ENCODE measurements around the gene TCP1.
"Not testable (repeated sequence)": the region's sequence is repeated elsewhere in the genome, so short reads cannot be mapped to it uniquely, and the experiment has no call there.

The TCP1 gene

GRCh38 chr6:159817951-159818739, 28.7 kb upstream of the TCP1 start:
- H3K9me3 ChIP-seq (ENCODE audit: control insufficient read depth, low read length), result no peaks in the 10 kb centered on the region
- peaks cover 4% of the 10 kb centered on the region for H3K4me1 ChIP-seq (ENCODE audit: control insufficient read depth, insufficient read depth, low read length, poor library complexity, severe bottlenecking)
- no peak overlapping the region for H3K27ac ChIP-seq (ENCODE audit: insufficient read depth, low read length, poor library complexity, severe bottlenecking)
- no peak for DNase-seq
- H3K4me3 ChIP-seq (ENCODE audit: insufficient read depth, low read depth, low read length, poor library complexity, severe bottlenecking), result no peak overlapping the region
- no peaks in the 10 kb centered on the region for H3K27me3 ChIP-seq (replicated peaks; ENCODE audit: control insufficient read depth, insufficient read depth, low read length, poor library complexity, severe bottlenecking)
- no peaks in the 10 kb centered on the region for H3K36me3 ChIP-seq (ENCODE audit: control insufficient read depth, insufficient read depth, low read length)

GRCh38 chr6:159816775-159817174, 27.4 kb upstream of the TCP1 start:
- H3K36me3 ChIP-seq (ENCODE audit: control insufficient read depth, insufficient read depth, low read length); DNase-seq; H3K4me3 ChIP-seq (ENCODE audit: insufficient read depth, low read depth, low read length, poor library complexity, severe bottlenecking); H3K4me1 ChIP-seq (ENCODE audit: control insufficient read depth, insufficient read depth, low read length, poor library complexity, severe bottlenecking); H3K27me3 ChIP-seq (replicated peaks; ENCODE audit: control insufficient read depth, insufficient read depth, low read length, poor library complexity, severe bottlenecking); H3K9me3 ChIP-seq (ENCODE audit: control insufficient read depth, low read length); H3K27ac ChIP-seq (ENCODE audit: insufficient read depth, low read length, poor library complexity, severe bottlenecking): not testable (repeated sequence)

GRCh38 chr6:159815410-159815809, 26.0 kb upstream of the TCP1 start:
- no peak for DNase-seq
- no peaks in the 10 kb centered on the region for H3K9me3 ChIP-seq (ENCODE audit: control insufficient read depth, low read length)
- no peaks in the 10 kb centered on the region for H3K27me3 ChIP-seq (replicated peaks; ENCODE audit: control insufficient read depth, insufficient read depth, low read length, poor library complexity, severe bottlenecking)
- no peaks in the 10 kb centered on the region for H3K36me3 ChIP-seq (ENCODE audit: control insufficient read depth, insufficient read depth, low read length)
- no peak overlapping the region for H3K4me3 ChIP-seq (ENCODE audit: insufficient read depth, low read depth, low read length, poor library complexity, severe bottlenecking)
- H3K27ac ChIP-seq (ENCODE audit: insufficient read depth, low read length, poor library complexity, severe bottlenecking), result no peak overlapping the region
- peaks cover 4% of the 10 kb centered on the region for H3K4me1 ChIP-seq (ENCODE audit: control insufficient read depth, insufficient read depth, low read length, poor library complexity, severe bottlenecking)

- Histone ChIP-seq H3K27ac (ENCODE audit: insufficient read depth, low read length, poor library complexity, severe bottlenecking) (no peak overlapping the region), H3K4me3 (ENCODE audit: insufficient read depth, low read depth, low read length, poor library complexity, severe bottlenecking) (no peak overlapping the region), H3K27me3 (replicated peaks; ENCODE audit: control insufficient read depth, insufficient read depth, low read length, poor library complexity, severe bottlenecking) (no peaks in the 10 kb centered on the region), H3K36me3 (ENCODE audit: control insufficient read depth, insufficient read depth, low read length) (no peaks in the 10 kb centered on the region), H3K9me3 (ENCODE audit: control insufficient read depth, low read length) (no peaks in the 10 kb centered on the region), H3K4me1 (ENCODE audit: control insufficient read depth, insufficient read depth, low read length, poor library complexity, severe bottlenecking) (no peaks in the 10 kb centered on the region)
- DNase-seq, result no peak
Measured at GRCh38 chr6:159813781-159814180, 24.4 kb upstream of the TCP1 start.

GRCh38 chr6:159809149-159809548, 19.7 kb upstream of the TCP1 start:
- Histone ChIP-seq H3K9me3 (ENCODE audit: control insufficient read depth, low read length) (no peaks in the 10 kb centered on the region), H3K4me1 (ENCODE audit: control insufficient read depth, insufficient read depth, low read length, poor library complexity, severe bottlenecking) (no peaks in the 10 kb centered on the region), H3K27me3 (replicated peaks; ENCODE audit: control insufficient read depth, insufficient read depth, low read length, poor library complexity, severe bottlenecking) (no peaks in the 10 kb centered on the region), H3K4me3 (ENCODE audit: insufficient read depth, low read depth, low read length, poor library complexity, severe bottlenecking) (no peak overlapping the region), H3K36me3 (ENCODE audit: control insufficient read depth, insufficient read depth, low read length) (no peaks in the 10 kb centered on the region), H3K27ac (ENCODE audit: insufficient read depth, low read length, poor library complexity, severe bottlenecking) (no peak overlapping the region)
- DNase-seq, result no peak

- H3K27me3 ChIP-seq (replicated peaks; ENCODE audit: control insufficient read depth, insufficient read depth, low read length, poor library complexity, severe bottlenecking), result no peaks in the 10 kb centered on the region
- H3K4me3 ChIP-seq (ENCODE audit: insufficient read depth, low read depth, low read length, poor library complexity, severe bottlenecking), result no peak overlapping the region
- no peaks in the 10 kb centered on the region for H3K9me3 ChIP-seq (ENCODE audit: control insufficient read depth, low read length)
- no peaks in the 10 kb centered on the region for H3K4me1 ChIP-seq (ENCODE audit: control insufficient read depth, insufficient read depth, low read length, poor library complexity, severe bottlenecking)
- no peak for DNase-seq
- H3K27ac ChIP-seq (ENCODE audit: insufficient read depth, low read length, poor library complexity, severe bottlenecking), result no peak overlapping the region
- no peaks in the 10 kb centered on the region for H3K36me3 ChIP-seq (ENCODE audit: control insufficient read depth, insufficient read depth, low read length)
Measured at GRCh38 chr6:159808647-159809046, 19.2 kb upstream of the TCP1 start.

- no peaks in the 10 kb centered on the region for H3K9me3 ChIP-seq (ENCODE audit: control insufficient read depth, low read length)
- H3K4me1 ChIP-seq (ENCODE audit: control insufficient read depth, insufficient read depth, low read length, poor library complexity, severe bottlenecking), result no peaks in the 10 kb centered on the region
- DNase-seq, result no peak
- H3K4me3 ChIP-seq (ENCODE audit: insufficient read depth, low read depth, low read length, poor library complexity, severe bottlenecking), result no peak overlapping the region
- no peaks in the 10 kb centered on the region for H3K36me3 ChIP-seq (ENCODE audit: control insufficient read depth, insufficient read depth, low read length)
- H3K27ac ChIP-seq (ENCODE audit: insufficient read depth, low read length, poor library complexity, severe bottlenecking), result no peak overlapping the region
- no peaks in the 10 kb centered on the region for H3K27me3 ChIP-seq (replicated peaks; ENCODE audit: control insufficient read depth, insufficient read depth, low read length, poor library complexity, severe bottlenecking)
Measured at GRCh38 chr6:159807150-159807858, 17.9 kb upstream of the TCP1 start.

GRCh38 chr6:159806021-159806458, 16.6 kb upstream of the TCP1 start:
- Histone ChIP-seq H3K36me3 (ENCODE audit: control insufficient read depth, insufficient read depth, low read length) (no peaks in the 10 kb centered on the region), H3K4me3 (ENCODE audit: insufficient read depth, low read depth, low read length, poor library complexity, severe bottlenecking) (no peak overlapping the region), H3K9me3 (ENCODE audit: control insufficient read depth, low read length) (no peaks in the 10 kb centered on the region), H3K27ac (ENCODE audit: insufficient read depth, low read length, poor library complexity, severe bottlenecking) (no peak overlapping the region), H3K27me3 (replicated peaks; ENCODE audit: control insufficient read depth, insufficient read depth, low read length, poor library complexity, severe bottlenecking) (no peaks in the 10 kb centered on the region), H3K4me1 (ENCODE audit: control insufficient read depth, insufficient read depth, low read length, poor library complexity, severe bottlenecking) (no peaks in the 10 kb centered on the region)
- DNase-seq, result no peak

- Histone ChIP-seq H3K27me3 (replicated peaks; ENCODE audit: control insufficient read depth, insufficient read depth, low read length, poor library complexity, severe bottlenecking) (no peaks in the 10 kb centered on the region), H3K4me3 (ENCODE audit: insufficient read depth, low read depth, low read length, poor library complexity, severe bottlenecking) (no peak overlapping the region), H3K9me3 (ENCODE audit: control insufficient read depth, low read length) (no peaks in the 10 kb centered on the region), H3K27ac (ENCODE audit: insufficient read depth, low read length, poor library complexity, severe bottlenecking) (no peak overlapping the region), H3K36me3 (ENCODE audit: control insufficient read depth, insufficient read depth, low read length) (no peaks in the 10 kb centered on the region), H3K4me1 (ENCODE audit: control insufficient read depth, insufficient read depth, low read length, poor library complexity, severe bottlenecking) (no peaks in the 10 kb centered on the region)
- DNase-seq, result no peak
Measured at GRCh38 chr6:159805440-159806020, 16.1 kb upstream of the TCP1 start.

GRCh38 chr6:159804504-159804903, 15.1 kb upstream of the TCP1 start:
- Histone ChIP-seq H3K4me3 (ENCODE audit: insufficient read depth, low read depth, low read length, poor library complexity, severe bottlenecking) (no peak overlapping the region), H3K4me1 (ENCODE audit: control insufficient read depth, insufficient read depth, low read length, poor library complexity, severe bottlenecking) (no peaks in the 10 kb centered on the region), H3K27me3 (replicated peaks; ENCODE audit: control insufficient read depth, insufficient read depth, low read length, poor library complexity, severe bottlenecking) (no peaks in the 10 kb centered on the region), H3K9me3 (ENCODE audit: control insufficient read depth, low read length) (no peaks in the 10 kb centered on the region), H3K27ac (ENCODE audit: insufficient read depth, low read length, poor library complexity, severe bottlenecking) (no peak overlapping the region), H3K36me3 (ENCODE audit: control insufficient read depth, insufficient read depth, low read length) (peaks cover 6% of the 10 kb centered on the region)
- DNase-seq, result no peak

Data from effector memory CD4-positive, alpha-beta T cell (primary cell).